Vagina (tissue), 2 donors: ENCODE measurements around the gene HGD.

Experiments
- POLR2A ChIP-seq, 2 donors: fragments of 450-650 bp; IDR thresholded peaks; one replicate each; pipeline ENCODE4 v1.6.1; 2017; ENCODE audit warnings: antibody characterized with exemption in 2 of 2, mild to moderate bottlenecking in 2 of 2, moderate library complexity in 2 of 2
- POLR2AphosphoS5 ChIP-seq, 2 donors: sonication (generic); formaldehyde crosslinking; IDR thresholded peaks; one replicate each; pipeline ENCODE4 v1.9.0; 2017; ENCODE audit warnings: antibody characterized with exemption in 2 of 2, mild to moderate bottlenecking in 2 of 2, low read depth in 1 of 2; ENCODE audit not compliant: insufficient read depth in 1 of 2
- TF ChIP-seq, protein P1 (sequence below), 3 experiments: fragments of 450-650 bp in 2 of 3; fragments of 200-600 bp in 1 of 3; sonication (generic) in 1 of 3; IDR thresholded peaks; one replicate each; pipeline ENCODE4 v1.5.1; 2017 to 2019; ENCODE audit warnings: antibody characterized with exemption in 3 of 3, mild to moderate bottlenecking in 2 of 3, moderate library complexity in 2 of 3

- no peak for TF ChIP-seq POLR2AphosphoS5 (IDR thresholded peaks at IDR 0.05; ENCODE audit: insufficient read depth in 1 of 2, low read depth in 1 of 2)
- TF ChIP-seq, protein P1, sequence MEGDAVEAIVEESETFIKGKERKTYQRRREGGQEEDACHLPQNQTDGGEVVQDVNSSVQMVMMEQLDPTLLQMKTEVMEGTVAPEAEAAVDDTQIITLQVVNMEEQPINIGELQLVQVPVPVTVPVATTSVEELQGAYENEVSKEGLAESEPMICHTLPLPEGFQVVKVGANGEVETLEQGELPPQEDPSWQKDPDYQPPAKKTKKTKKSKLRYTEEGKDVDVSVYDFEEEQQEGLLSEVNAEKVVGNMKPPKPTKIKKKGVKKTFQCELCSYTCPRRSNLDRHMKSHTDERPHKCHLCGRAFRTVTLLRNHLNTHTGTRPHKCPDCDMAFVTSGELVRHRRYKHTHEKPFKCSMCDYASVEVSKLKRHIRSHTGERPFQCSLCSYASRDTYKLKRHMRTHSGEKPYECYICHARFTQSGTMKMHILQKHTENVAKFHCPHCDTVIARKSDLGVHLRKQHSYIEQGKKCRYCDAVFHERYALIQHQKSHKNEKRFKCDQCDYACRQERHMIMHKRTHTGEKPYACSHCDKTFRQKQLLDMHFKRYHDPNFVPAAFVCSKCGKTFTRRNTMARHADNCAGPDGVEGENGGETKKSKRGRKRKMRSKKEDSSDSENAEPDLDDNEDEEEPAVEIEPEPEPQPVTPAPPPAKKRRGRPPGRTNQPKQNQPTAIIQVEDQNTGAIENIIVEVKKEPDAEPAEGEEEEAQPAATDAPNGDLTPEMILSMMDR (IDR thresholded peaks at IDR 0.05) = no peak
- TF ChIP-seq POLR2A (IDR thresholded peaks at IDR 0.05) = no peak
These were observed 36.8 kb downstream of the HGD start for GRCh38 chr3:120645083-120645845.
